ENCODE results near the gene RFESD.

DNA sequence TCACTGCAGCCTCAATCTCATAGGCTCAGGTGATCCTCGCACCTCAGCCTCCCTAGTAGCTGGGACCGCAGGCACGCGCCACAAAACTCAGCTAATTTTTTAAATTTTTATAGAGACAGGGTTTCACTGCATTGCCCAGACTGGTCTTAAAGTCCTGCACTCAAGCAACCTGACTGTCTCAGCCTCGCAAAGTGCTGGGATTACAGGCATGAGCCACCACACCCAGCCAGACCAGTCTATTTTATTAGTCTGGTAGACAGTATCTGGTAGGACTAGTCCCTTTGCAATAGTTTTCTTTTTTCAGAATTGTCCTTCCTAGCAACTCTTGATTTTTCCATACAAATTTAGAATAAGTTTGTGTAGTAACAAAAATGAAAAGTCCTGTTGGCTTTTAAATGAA, 40.8 kb upstream of the RFESD start:
- no peak for TF ChIP-seq ZNF274 (IDR thresholded peaks at IDR 0.05; ENCODE audit: insufficient read depth, insufficient read length)
- TF ChIP-seq IRF4 (IDR thresholded peaks at IDR 0.05; ENCODE audit: low read depth, low read length): no peak
- no peak for TF ChIP-seq TCF12 (IDR thresholded peaks at IDR 0.05; ENCODE audit: low read depth, low read length)

All from GM12878 (cell line).